HUES6 (cell line): ENCODE results near the gene CLSTN2.

Source experiments
- H3K27ac ChIP-seq: 2 replicates; pipeline ENCODE4 v1.7.0; 2013; ENCODE audit warnings: low read depth, mild to moderate bottlenecking, low read length, inconsistent platforms
- H3K27me3 ChIP-seq: 2 replicates; pipeline ENCODE4 v1.6.1; 2013; ENCODE audit warnings: low read length; ENCODE audit not compliant: control insufficient read depth, insufficient read depth
- H3K36me3 ChIP-seq: 2 replicates; pipeline ENCODE4 v1.6.1; 2013; ENCODE audit warnings: low read length; ENCODE audit not compliant: control insufficient read depth, insufficient read depth
- H3K4me1 ChIP-seq: 2 replicates; pipeline ENCODE4 v1.6.1; 2013; ENCODE audit warnings: low read length; ENCODE audit not compliant: control insufficient read depth, insufficient read depth
- H3K4me3 ChIP-seq: 2 replicates; pipeline ENCODE4 v1.5.1; 2013; ENCODE audit warnings: low read depth, low read length
- H3K9ac ChIP-seq: one replicate; pipeline ENCODE4 v1.6.1; 2013; ENCODE audit warnings: mild to moderate bottlenecking, low read length
- H3K9me3 ChIP-seq: 2 replicates; pipeline ENCODE4 v1.6.1; 2013; ENCODE audit warnings: low read depth, low read length; ENCODE audit not compliant: control insufficient read depth, insufficient read depth

CLSTN2 gene

DNA sequence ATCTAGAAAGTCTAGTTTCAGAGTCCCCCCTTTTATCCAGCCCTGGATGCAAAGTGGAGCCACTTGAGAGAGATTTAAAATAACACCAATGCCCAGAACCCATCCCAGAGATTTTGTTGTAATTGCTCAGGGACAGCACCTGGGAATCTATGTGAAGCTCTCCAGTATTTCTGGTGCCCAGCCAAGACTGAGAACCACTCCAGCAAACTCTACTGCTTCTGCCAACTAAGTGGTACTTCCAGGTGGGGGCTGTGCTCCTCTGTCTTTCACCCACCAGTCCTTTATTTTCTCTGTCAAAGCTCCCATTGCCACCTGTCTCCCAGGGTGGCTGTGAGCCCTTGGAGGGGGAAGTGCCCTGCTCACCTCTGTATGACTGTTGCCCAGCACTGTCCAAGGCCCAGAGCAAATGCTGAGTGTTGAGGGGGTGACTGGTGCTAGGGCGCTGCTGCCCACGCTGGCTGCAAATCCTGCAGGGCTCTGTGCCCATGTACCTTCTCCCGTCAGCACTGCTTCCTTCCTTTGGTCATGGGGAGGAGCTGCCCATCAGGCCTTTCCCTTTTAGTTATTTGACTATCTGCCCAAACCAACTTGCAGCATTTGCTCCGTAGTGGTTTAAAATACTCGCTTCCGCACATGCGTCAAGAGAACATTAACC, 9.4 kb downstream of the CLSTN2 start:
- H3K9me3 ChIP-seq: no peaks in the 10 kb centered on the region
- H3K9ac ChIP-seq: no peak overlapping the region
- no peak overlapping the region for H3K27ac ChIP-seq
- no peaks in the 10 kb centered on the region for H3K36me3 ChIP-seq
- peaks cover 54% of the 10 kb centered on the region for H3K27me3 ChIP-seq
- H3K4me1 ChIP-seq: no peaks in the 10 kb centered on the region
- no peak overlapping the region for H3K4me3 ChIP-seq

DNA sequence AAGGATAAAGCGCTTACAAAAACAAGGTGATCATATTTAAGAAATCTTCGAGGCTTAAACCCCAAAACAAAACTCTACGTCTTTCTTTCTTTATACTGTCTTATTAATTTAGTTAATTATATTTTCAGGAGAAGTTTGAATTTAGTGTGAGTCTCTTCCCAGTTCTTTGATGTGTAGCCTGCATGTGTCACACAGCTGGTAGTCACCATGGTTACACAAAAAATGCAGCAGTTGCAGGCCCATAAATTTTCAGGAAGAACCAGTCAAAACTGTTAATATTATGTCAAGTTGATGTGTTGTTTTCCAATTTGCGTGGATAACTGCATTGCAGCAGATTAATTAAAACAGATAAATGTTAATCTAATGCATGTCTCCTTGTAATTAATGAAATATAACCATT, 10.4 kb downstream of the CLSTN2 start:
- Histone ChIP-seq H3K36me3 (no peaks in the 10 kb centered on the region), H3K27me3 (peaks cover 46% of the 10 kb centered on the region)

DNA sequence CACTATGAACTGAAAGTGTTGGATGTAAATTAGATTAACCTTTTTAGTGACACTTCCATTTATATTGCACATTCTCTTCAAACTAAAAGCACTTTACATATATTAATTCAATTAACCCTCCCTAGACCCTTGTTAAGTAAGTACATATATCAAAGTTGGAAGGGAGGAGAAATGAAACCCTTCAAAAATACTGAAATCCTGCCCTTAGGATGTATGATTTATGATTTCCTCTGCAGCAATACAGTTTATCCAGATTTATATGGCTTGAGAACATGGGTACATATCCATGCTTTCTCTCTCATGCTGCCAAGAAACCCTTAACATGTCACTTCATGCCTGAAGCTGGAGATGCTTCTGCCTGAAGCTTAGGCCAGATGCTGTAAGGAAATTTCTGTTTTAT, 11.0 kb downstream of the CLSTN2 start:
- no peak overlapping the region for H3K4me3 ChIP-seq
- H3K36me3 ChIP-seq: no peaks in the 10 kb centered on the region
- H3K27me3 ChIP-seq: peaks cover 44% of the 10 kb centered on the region
- H3K9ac ChIP-seq: no peak overlapping the region
- no peaks in the 10 kb centered on the region for H3K4me1 ChIP-seq
- no peak overlapping the region for H3K27ac ChIP-seq
- H3K9me3 ChIP-seq: no peaks in the 10 kb centered on the region

More for the DNA sequence above, 10.4 kb downstream of the CLSTN2 start:
- H3K9ac ChIP-seq: no peak overlapping the region
- H3K9me3 ChIP-seq: no peaks in the 10 kb centered on the region
- no peaks in the 10 kb centered on the region for H3K4me1 ChIP-seq
- no peak overlapping the region for H3K4me3 ChIP-seq
- no peak overlapping the region for H3K27ac ChIP-seq

DNA sequence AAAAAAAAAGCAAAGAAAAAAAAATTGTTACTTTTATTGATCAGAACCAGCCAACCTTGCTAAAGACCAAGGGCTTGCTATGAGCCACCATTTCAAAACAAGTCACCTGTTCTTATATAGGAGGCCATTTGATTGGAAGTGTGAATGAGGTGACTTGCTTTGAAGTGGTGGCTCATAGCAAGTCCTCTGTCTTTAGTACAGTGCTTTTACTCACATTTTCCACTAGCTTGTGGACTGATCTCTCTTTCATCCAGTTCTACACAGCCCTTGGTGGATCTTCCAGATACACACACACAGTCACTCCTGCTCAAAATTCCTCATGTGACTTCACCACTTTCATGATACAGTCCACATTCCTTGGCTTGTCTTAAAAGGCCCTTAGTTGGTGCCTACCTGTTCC, 13.5 kb downstream of the CLSTN2 start:
- H3K4me1 ChIP-seq: no peaks in the 10 kb centered on the region
- no peak overlapping the region for H3K4me3 ChIP-seq
- peaks cover 22% of the 10 kb centered on the region for H3K27me3 ChIP-seq
- H3K9me3 ChIP-seq: no peaks in the 10 kb centered on the region
- H3K27ac ChIP-seq: no peak overlapping the region
- no peaks in the 10 kb centered on the region for H3K36me3 ChIP-seq
- H3K9ac ChIP-seq: no peak overlapping the region

DNA sequence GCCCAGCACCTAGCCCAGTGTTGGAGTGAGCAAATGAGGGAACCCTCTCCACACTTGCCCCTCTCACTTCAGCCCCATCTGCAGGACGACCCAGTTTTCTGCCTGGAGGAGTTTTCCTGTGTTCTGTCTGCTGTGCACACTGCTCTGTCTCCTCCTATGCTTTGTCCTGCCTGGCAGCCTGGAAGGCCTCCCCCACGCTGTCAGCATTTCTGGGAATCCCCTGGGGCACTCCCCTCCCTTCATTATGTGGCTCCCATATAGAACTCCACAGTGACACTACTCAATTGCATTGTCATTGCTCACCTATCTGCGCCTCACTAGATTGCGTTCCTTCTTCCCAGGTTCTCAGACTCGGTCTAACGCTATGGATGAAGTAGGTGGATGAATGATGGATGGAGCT, 13.9 kb downstream of the CLSTN2 start:
- Histone ChIP-seq H3K27ac (no peak overlapping the region), H3K9ac (no peak overlapping the region), H3K4me1 (no peaks in the 10 kb centered on the region), H3K36me3 (no peaks in the 10 kb centered on the region), H3K27me3 (peaks cover 17% of the 10 kb centered on the region; the same call in 1 of the 2 replicates), H3K9me3 (no peaks in the 10 kb centered on the region), H3K4me3 (no peak overlapping the region)

DNA sequence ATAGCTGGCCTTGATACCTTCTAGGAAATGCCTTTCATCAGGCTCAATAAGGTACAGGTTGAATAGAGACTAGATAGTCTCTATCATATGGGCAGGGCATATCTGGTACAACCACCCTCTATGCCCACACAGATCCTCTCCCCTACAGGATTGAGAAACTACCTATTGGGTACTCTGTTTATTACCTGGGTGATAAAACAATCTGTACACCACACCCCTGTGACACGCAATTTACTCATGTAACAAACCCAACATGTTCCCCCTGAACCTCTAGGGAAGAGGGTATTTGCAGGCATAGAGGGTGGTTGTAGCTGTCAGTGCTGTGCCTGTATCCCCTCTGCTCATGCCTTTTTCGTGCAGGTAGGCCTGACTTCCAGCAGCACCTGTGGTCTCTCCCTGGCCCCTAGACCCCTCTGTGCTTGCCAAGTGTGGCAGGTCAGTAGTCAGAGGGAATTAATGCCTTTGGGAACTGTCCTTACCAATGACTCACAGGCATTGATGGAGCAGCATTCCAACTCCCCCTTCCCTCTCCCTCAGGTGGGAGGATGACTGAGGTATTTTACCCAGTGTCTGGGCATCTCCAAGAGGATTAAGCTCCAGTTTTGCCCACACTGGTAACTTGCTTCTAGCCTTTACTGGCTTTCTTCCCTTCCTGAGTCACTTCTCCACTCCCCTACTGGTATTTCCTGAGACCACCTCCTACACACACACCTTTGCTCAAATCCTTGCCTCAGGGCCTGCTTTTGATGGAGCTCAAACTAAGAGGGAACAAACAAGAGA, 18.3 kb downstream of the CLSTN2 start:
- Histone ChIP-seq H3K4me1 (no peaks in the 10 kb centered on the region), H3K4me3 (no peak overlapping the region), H3K36me3 (no peaks in the 10 kb centered on the region), H3K9me3 (no peaks in the 10 kb centered on the region), H3K27me3 (no peaks in the 10 kb centered on the region), H3K27ac (no peak overlapping the region), H3K9ac (no peak overlapping the region)

DNA sequence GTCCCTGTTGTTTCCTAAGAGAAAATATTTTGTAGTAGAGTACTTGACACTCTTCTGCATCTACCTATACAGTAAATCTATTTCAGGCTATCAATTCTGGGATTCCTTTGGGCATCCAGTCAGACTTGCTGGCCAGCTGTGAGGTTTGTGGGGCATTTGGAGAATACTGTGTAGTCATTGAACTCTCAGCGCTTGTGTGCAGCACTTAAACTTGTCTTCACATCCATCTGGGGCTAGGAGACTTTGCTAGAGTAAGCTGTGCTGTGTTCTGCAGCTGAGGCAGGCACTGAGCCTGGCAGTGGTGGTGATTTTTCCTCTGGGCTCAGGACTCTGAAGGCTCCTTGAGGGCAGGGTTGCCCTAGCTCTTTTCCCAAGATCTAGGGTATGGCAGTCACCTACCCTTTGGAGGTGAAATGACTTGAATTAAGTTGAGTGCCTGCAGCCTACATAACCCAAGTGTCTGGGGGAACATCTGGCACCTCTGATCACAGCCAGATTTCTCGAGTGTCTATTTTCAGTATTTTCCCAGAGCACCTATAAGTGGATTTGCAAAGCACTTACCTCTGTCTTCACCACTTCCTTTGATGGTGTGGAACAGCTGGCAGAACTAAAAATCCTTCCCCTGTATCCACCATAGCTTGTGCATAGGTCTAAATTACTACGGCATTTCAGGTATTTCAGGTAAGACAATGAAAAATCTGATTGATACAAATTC, 19.3 kb downstream of the CLSTN2 start:
- Histone ChIP-seq H3K27me3 (peaks cover 7% of the 10 kb centered on the region; the same call in 1 of the 2 replicates), H3K9me3 (no peaks in the 10 kb centered on the region), H3K4me1 (no peaks in the 10 kb centered on the region), H3K4me3 (no peak overlapping the region), H3K9ac (no peak overlapping the region), H3K27ac (no peak overlapping the region), H3K36me3 (no peaks in the 10 kb centered on the region)

DNA sequence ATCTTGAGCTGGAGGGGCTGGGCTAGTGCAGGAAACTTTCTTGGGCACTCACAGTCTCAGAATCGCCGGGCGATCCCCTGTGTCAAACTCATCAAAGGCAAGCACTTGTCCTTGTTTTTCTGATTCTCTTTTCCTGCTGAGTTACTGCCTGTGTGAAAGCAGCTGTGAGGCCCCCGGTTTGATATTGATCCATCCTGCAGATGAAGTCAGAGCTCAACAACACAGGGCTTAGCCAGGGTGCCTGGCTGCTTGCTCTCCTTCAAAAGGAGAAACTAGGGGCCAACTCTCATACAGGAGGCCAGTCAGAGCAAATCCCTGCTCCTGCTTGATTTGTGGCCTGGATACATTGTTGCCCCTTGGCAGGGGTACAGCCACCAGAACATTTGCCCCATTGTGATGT, 22.9 kb downstream of the CLSTN2 start:
- Histone ChIP-seq H3K4me1 (no peaks in the 10 kb centered on the region), H3K36me3 (no peaks in the 10 kb centered on the region), H3K27me3 (peaks cover 14% of the 10 kb centered on the region; the same call in 1 of the 2 replicates), H3K9ac (no peak overlapping the region), H3K27ac (no peak overlapping the region), H3K9me3 (no peaks in the 10 kb centered on the region), H3K4me3 (no peak overlapping the region)

DNA sequence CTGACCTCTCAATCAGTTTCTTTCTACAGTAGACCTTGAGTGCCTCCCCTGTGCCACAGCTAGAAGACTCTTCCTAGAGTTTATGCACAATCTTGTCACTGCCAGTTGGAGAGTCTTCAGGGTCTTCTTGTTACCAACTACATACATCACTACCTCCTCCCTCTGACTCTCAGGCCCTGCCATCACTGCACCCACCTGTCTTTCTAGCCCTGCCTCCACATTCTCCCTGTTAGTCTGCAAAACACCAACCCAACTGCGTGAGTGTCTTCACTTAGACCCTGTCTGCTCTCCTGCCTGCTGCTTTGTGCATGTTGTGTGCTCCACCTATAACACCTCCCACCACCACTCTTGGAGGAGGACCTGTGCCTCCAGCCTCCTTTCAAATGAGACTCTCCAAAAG, 34.4 kb downstream of the CLSTN2 start:
- Histone ChIP-seq H3K27ac (no peak overlapping the region), H3K36me3 (no peaks in the 10 kb centered on the region), H3K4me1 (no peaks in the 10 kb centered on the region), H3K9me3 (no peaks in the 10 kb centered on the region), H3K27me3 (peaks cover 17% of the 10 kb centered on the region), H3K4me3 (no peak overlapping the region), H3K9ac (no peak overlapping the region)

DNA sequence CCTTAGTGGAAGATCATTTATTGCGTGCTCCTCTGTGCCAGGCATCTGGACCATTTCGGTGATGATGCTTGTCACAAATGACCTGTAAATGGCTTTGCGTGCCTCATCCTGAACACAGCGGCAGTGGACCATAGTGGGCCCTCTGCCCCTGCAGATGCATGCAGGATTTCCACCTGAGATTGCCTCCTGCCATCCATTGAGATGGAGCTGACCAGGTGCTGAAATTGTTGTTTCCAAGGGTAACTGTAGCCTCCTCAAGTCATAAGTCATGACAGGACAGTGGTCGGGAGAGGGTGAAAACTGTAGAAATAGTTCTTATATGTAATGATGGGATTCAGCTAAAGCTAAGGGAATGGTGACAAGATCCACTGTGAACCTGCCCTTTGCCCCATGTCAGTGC, 35.5 kb downstream of the CLSTN2 start:
- Histone ChIP-seq H3K9me3 (no peaks in the 10 kb centered on the region), H3K4me1 (no peaks in the 10 kb centered on the region), H3K4me3 (no peak overlapping the region), H3K36me3 (no peaks in the 10 kb centered on the region), H3K9ac (no peak overlapping the region), H3K27ac (no peak overlapping the region), H3K27me3 (peaks cover 15% of the 10 kb centered on the region)
